Smooth muscle cell (in vitro differentiated cells): Measurements from ENCODE around the gene TUBA3E. TPM values are rescaled to one million over a fixed set of nuclear protein-coding genes. Genes with fewer than 3 reads are reported as not detected.
"Not testable (repeated sequence)": the region's sequence is repeated elsewhere in the genome, so short reads cannot be mapped to it uniquely, and the experiment has no call there.

Experiments
- DNase-seq: peaks from one replicate; lab custom pipeline; 2025; ENCODE audit not compliant: unreplicated experiment; lab: John Stamatoyannopoulos, UW
- H2AFZ ChIP-seq: fragments of 200-600 bp; sonication (generic); 2 replicates; pipeline ENCODE4 v1.6.0; 2016; ENCODE audit warnings: antibody characterized with exemption, low read depth, mild to moderate bottlenecking
- H3F3A ChIP-seq: fragments of 200-600 bp; sonication (generic); 2 replicates; pipeline ENCODE4 v1.6.0; 2017; ENCODE audit warnings: antibody characterized with exemption, low read depth
- H3K27ac ChIP-seq: fragments of 200-600 bp; sonication (generic); 2 replicates; pipeline ENCODE4 v1.5.1; 2016; ENCODE audit warnings: low read depth, mild to moderate bottlenecking
- H3K27me3 ChIP-seq: fragments of 200-600 bp; sonication (generic); 2 replicates; pipeline ENCODE4 v1.6.1; 2016; ENCODE audit warnings: low read depth, mild to moderate bottlenecking
- H3K36me3 ChIP-seq: fragments of 200-600 bp; sonication (generic); 2 replicates; pipeline ENCODE4 v1.5.1; 2016; ENCODE audit warnings: low read depth
- H3K4me1 ChIP-seq: fragments of 200-600 bp; sonication (generic); 2 replicates; pipeline ENCODE4 v1.5.1; 2016; ENCODE audit warnings: low read depth
- H3K4me2 ChIP-seq: fragments of 200-600 bp; sonication (generic); 2 replicates; pipeline ENCODE4 v1.6.0; 2016; ENCODE audit warnings: mild to moderate bottlenecking
- H3K4me3 ChIP-seq: fragments of 200-600 bp; sonication (generic); 2 replicates; pipeline ENCODE4 v1.5.1; 2016; ENCODE audit warnings: mild to moderate bottlenecking
- H3K79me2 ChIP-seq: fragments of 200-600 bp; sonication (generic); 2 replicates; pipeline ENCODE4 v1.6.0; 2016; ENCODE audit warnings: low read depth, mild to moderate bottlenecking
- H3K9ac ChIP-seq: fragments of 200-600 bp; sonication (generic); 2 replicates; pipeline ENCODE4 v1.6.0; 2016; ENCODE audit warnings: low read depth
- H3K9me3 ChIP-seq: fragments of 200-600 bp; sonication (generic); replicated peaks from 2 replicates; pipeline ENCODE4 v1.5.1; 2016; ENCODE audit warnings: low read depth
- H4K20me1 ChIP-seq: fragments of 200-600 bp; sonication (generic); 2 replicates; pipeline ENCODE4 v1.6.0; 2016; ENCODE audit warnings: low read depth
- CTCF ChIP-seq: fragments of 200-600 bp; sonication (generic); IDR thresholded peaks from 2 replicates; pipeline ENCODE4 v1.5.1; 2017; ENCODE audit warnings: borderline replicate concordance, mild to moderate bottlenecking, antibody characterized with exemption; ENCODE audit not compliant: insufficient read depth, poor library complexity, severe bottlenecking
- WGBS: methylation state at CpG from one replicate; pipeline ENCODE4 v1.1.7; 2016; ENCODE audit warnings: low lambda C conversion rate; 5-methylcytosine and 5-hydroxymethylcytosine counted together
- polyA plus RNA-seq: library from polyadenylated mRNA; unstranded; fragments of >200 nt; fragmentation: Nextera tagmentation; extraction: Ambion mirVana; gene quantifications from 2 replicates; pipeline ENCODE4 v1.2.1, GENCODE V29; 2016
- total RNA-seq: library from RNA; depleted of rRNA; stranded (reverse); fragments of >200 nt; gene quantifications from 2 replicates; pipeline ENCODE4 v1.2.3, GENCODE V29; 2014

TUBA3E gene
- total and polyA plus RNA-seq, 2 experiments from 2014 or later = not detected

- not testable (repeated sequence) for H3K4me3 ChIP-seq, H3K9ac ChIP-seq, H3K36me3 ChIP-seq, H3K9me3 ChIP-seq, H3K79me2 ChIP-seq, H2AFZ ChIP-seq, H3K27me3 ChIP-seq, DNase-seq, H4K20me1 ChIP-seq, H3K4me2 ChIP-seq, H3F3A ChIP-seq, H3K4me1 ChIP-seq, H3K27ac ChIP-seq
- 88% methylated on average over 9 of the region's 9 CpGs for WGBS
These were observed 3.1 kb downstream of the TUBA3E start for GRCh38 chr2:130195089-130195635.

DNA sequence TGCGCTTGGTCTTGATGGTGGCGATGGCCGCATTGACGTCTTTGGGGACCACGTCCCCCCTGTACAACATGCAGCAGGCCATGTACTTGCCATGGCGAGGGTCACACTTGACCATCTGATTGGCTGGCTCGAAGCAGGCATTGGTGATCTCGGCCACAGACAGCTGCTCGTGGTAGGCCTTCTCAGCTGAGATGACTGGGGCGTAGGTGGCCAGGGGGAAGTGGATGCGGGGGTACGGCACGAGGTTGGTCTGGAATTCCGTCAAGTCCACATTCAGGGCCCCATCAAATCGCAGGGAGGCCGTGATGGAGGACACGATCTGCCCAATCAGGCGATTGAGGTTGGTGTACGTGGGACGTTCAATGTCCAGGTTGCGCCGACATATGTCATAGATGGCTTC lies 4.4 kb downstream of the TUBA3E start:
- not testable (repeated sequence) for H3K79me2 ChIP-seq, H3K27ac ChIP-seq, H3K27me3 ChIP-seq, H3K4me3 ChIP-seq, H3F3A ChIP-seq, DNase-seq, H3K9me3 ChIP-seq, H2AFZ ChIP-seq, H3K4me2 ChIP-seq, H4K20me1 ChIP-seq, H3K36me3 ChIP-seq, H3K4me1 ChIP-seq, H3K9ac ChIP-seq
- 89% methylated on average over 22 of the region's 22 CpGs for WGBS

DNA sequence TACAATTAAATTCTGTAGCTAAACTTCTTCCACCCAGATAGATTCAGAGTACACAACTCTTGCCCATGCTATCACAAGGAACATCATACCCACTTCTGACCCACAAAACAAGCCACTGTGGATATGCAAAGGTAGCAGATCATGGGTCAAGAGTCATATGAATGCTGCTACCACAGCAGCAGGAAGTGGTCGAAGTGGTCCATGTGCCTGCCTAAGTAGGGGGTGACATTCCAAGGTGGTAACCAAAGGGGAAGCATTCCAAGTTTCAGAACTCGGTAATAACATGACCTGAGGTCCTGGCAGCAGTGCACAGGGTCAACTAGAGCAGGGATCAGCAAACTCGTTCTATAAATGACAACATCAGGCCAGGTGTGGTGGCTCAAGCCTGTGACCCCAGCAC lies 5.8 kb downstream of the TUBA3E start:
- not testable (repeated sequence) for H3K36me3 ChIP-seq, H3K9me3 ChIP-seq, H2AFZ ChIP-seq, H3K79me2 ChIP-seq, H3K9ac ChIP-seq, H3K4me2 ChIP-seq, H3F3A ChIP-seq, H3K27ac ChIP-seq, H3K4me1 ChIP-seq, H3K4me3 ChIP-seq, H3K27me3 ChIP-seq, DNase-seq, H4K20me1 ChIP-seq
- WGBS = 87% methylated on average over 3 of the region's 3 CpGs

GRCh38 chr2:130191319-130191718 lies 6.9 kb downstream of the TUBA3E start:
- H2AFZ ChIP-seq, H3K4me3 ChIP-seq, H3F3A ChIP-seq, H3K9ac ChIP-seq, H3K4me2 ChIP-seq, H3K36me3 ChIP-seq, H3K27ac ChIP-seq, H3K79me2 ChIP-seq, H3K27me3 ChIP-seq, H3K4me1 ChIP-seq, H3K9me3 ChIP-seq, DNase-seq: not testable (repeated sequence)
- H4K20me1 ChIP-seq = peaks cover 11% of the 10 kb centered on the region
- WGBS = 97% methylated on average over 6 of the region's 6 CpGs

GRCh38 chr2:130190237-130190636 lies 8.0 kb downstream of the TUBA3E start:
- Histone ChIP-seq H4K20me1 (peaks cover 13% of the 10 kb centered on the region), H3K27me3 (no peaks in the 10 kb centered on the region), H3K4me3 (no peak overlapping the region), H3K9me3 (no peaks in the 10 kb centered on the region), H3K27ac (no peak overlapping the region), H3K9ac (no peak overlapping the region), H3K36me3 (no peaks in the 10 kb centered on the region), H3F3A (no peaks in the 10 kb centered on the region), H2AFZ (no peak overlapping the region), H3K79me2 (no peaks in the 10 kb centered on the region), H3K4me2 (no peak overlapping the region), H3K4me1 (no peaks in the 10 kb centered on the region)
- WGBS = 96% methylated on average over 15 of the region's 15 CpGs
- no peak for TF ChIP-seq CTCF
- no peak for DNase-seq

- H3F3A ChIP-seq, H2AFZ ChIP-seq, H3K79me2 ChIP-seq, DNase-seq, H3K4me3 ChIP-seq, H3K9ac ChIP-seq, H3K9me3 ChIP-seq, H3K4me2 ChIP-seq, H3K27me3 ChIP-seq, H3K36me3 ChIP-seq, H3K4me1 ChIP-seq, H3K27ac ChIP-seq: not testable (repeated sequence)
- 88% methylated on average over 4 of the region's 4 CpGs for WGBS
- H4K20me1 ChIP-seq = peaks cover 13% of the 10 kb centered on the region
These were observed 9.3 kb downstream of the TUBA3E start for GRCh38 chr2:130188958-130189357.

DNA sequence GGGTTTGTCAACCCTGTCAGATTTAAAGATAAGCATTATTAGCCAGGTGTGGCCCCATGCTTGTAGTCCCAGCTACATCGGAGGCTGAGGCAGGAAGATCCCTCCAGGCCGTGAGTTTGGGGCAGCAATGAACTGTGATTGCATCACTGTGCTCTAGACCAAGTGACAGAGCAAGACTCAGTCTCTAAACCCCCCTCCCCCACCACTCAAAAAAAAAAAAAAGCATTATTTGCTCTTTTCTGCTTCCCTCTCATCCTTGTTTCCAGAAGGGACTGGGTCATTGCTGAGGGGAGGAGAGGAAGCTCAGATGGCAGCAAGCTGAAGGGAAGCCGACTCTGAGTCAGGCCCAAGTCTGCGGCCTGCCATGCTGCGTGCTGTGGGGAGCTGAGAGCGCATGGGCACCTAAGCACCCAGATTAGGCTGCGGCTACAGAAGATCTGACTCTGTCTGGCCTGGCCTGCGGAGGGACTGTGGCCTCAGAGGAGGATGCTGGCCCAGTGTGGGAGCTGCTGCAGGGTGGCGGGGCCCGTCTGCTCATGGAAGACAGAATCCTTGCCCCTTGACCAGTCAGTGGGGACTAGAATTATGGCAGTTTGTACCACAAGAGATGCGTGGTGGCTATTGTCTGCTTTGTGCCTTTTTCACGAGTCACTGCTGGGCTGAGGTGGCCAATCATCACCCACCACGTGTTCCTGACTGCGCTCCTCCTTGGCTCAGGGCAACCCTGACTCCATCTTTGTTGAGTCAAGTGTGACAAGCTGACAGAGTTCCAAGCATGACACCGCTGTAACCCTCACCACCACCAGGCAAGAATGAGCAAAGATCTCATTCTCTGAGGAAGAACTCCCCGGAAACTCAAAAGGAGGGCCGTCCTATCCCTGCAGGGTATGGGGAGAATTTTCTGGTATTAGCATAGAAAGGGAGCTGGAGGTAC lies 10.1 kb downstream of the TUBA3E start:
- not testable (repeated sequence) for H3K79me2 ChIP-seq, H3K4me1 ChIP-seq, H3K4me2 ChIP-seq, H2AFZ ChIP-seq, H3K4me3 ChIP-seq, DNase-seq, H3F3A ChIP-seq, H3K27me3 ChIP-seq, H3K9me3 ChIP-seq, H3K9ac ChIP-seq, H3K36me3 ChIP-seq, H3K27ac ChIP-seq
- H4K20me1 ChIP-seq = peaks cover 13% of the 10 kb centered on the region
- WGBS = 78% methylated on average over 17 of the region's 17 CpGs
